WTC11 (cell line): Measurements from ENCODE around the gene MAGI3. TPM values are rescaled to one million over a fixed set of nuclear protein-coding genes. Genes with fewer than 3 reads are reported as not detected.

Experiments
- ATAC-seq: fragments of 200-7000 bp; cut with Tn5 transposase; 2 replicates; pipeline ENCODE4 v1.10.0; 2021; ENCODE audit warnings: mild to moderate bottlenecking, moderate library complexity
- CTCF ChIA-PET: fragments of 300-600 bp; sonication (Branson Sonifier 250); formaldehyde crosslinking; loops from one replicate; lab custom pipeline; 2021; ENCODE audit warnings: antibody characterized with exemption; lab: Charles Lee
- POLR2A ChIA-PET: fragments of 350-600 bp; sonication (Branson Sonifier 250); formaldehyde crosslinking; loops from one replicate; lab custom pipeline; 2021; ENCODE audit warnings: antibody characterized with exemption; lab: Charles Lee
- DNase-seq: peaks from one replicate; pipeline ENCODE4 v3.0.0; 2021; ENCODE audit warnings: low spot score
- H3K27ac Mint-ChIP-seq: 2 replicates; pipeline ENCODE4 v1.8.0; 2021; ENCODE audit warnings: mixed read lengths
- H3K27me3 Mint-ChIP-seq: 2 replicates; pipeline ENCODE4 v1.8.0; 2021; ENCODE audit warnings: low read depth, mild to moderate bottlenecking, moderate library complexity, mixed read lengths
- H3K36me3 Mint-ChIP-seq: 2 replicates; pipeline ENCODE4 v1.8.0; 2021; ENCODE audit warnings: mixed read lengths
- H3K4me1 Mint-ChIP-seq: 2 replicates; pipeline ENCODE4 v1.8.0; 2022; ENCODE audit warnings: mixed read lengths
- H3K4me3 Mint-ChIP-seq: 2 replicates; pipeline ENCODE4 v1.8.0; 2021; ENCODE audit warnings: mild to moderate bottlenecking, moderate library complexity, mixed read lengths
- H3K9me3 Mint-ChIP-seq: 2 replicates; pipeline ENCODE4 v1.8.0; 2021; ENCODE audit warnings: mixed read lengths
- CREB1 ChIP-seq: sonication (generic); formaldehyde crosslinking; IDR thresholded peaks from 2 replicates; pipeline ENCODE4 v1.8.0; 2023; ENCODE audit warnings: mild to moderate bottlenecking, missing genetic modification reagents
- GRHL2 ChIP-seq: fragments of 250-450 bp; sonication (Bioruptor Pico); IDR thresholded peaks from 2 replicates; pipeline ENCODE4 v1.8.0; 2022; ENCODE audit warnings: mild to moderate bottlenecking, moderate library complexity; ENCODE audit not compliant: insufficient replicate concordance, severe bottlenecking
- HMGA2 ChIP-seq: fragments of 250-450 bp; sonication (Bioruptor Pico); IDR thresholded peaks from 2 replicates; pipeline ENCODE4 v1.4.0; 2021; ENCODE audit warnings: mild to moderate bottlenecking, moderate library complexity
- JUN ChIP-seq: sonication (generic); formaldehyde crosslinking; IDR thresholded peaks from 2 replicates; pipeline ENCODE4 v1.8.0; 2023; ENCODE audit warnings: mild to moderate bottlenecking, missing genetic modification reagents
- NR3C1 ChIP-seq: sonication (generic); formaldehyde crosslinking; conservative IDR thresholded peaks from 2 replicates; pipeline ENCODE4 v1.8.1; 2023; ENCODE audit warnings: low read depth, mild to moderate bottlenecking, missing genetic modification reagents
- SMAD3 ChIP-seq: sonication (generic); formaldehyde crosslinking; IDR thresholded peaks from 2 replicates; pipeline ENCODE4 v1.8.0; 2022; ENCODE audit warnings: missing genetic modification reagents, mild to moderate bottlenecking, borderline replicate concordance
- SOX15 ChIP-seq: fragments of 250-450 bp; sonication (Bioruptor Pico); IDR thresholded peaks from 2 replicates; pipeline ENCODE4 v1.9.0; 2021; ENCODE audit warnings: mild to moderate bottlenecking
- TEAD1 ChIP-seq: sonication (generic); formaldehyde crosslinking; IDR thresholded peaks from 2 replicates; pipeline ENCODE4 v1.8.0; 2022; ENCODE audit warnings: mild to moderate bottlenecking, missing genetic modification reagents
- ZNF263 ChIP-seq: sonication (generic); formaldehyde crosslinking; IDR thresholded peaks from 2 replicates; pipeline ENCODE4 v1.8.1; 2022; ENCODE audit warnings: low read depth, mild to moderate bottlenecking, moderate library complexity, missing genetic modification reagents
- ZNF317 ChIP-seq: sonication (generic); formaldehyde crosslinking; IDR thresholded peaks from 2 replicates; pipeline ENCODE4 v1.8.1; 2023; ENCODE audit warnings: low read depth, mild to moderate bottlenecking, moderate library complexity, missing genetic modification reagents, borderline replicate concordance
- total RNA-seq: library from RNA; stranded (reverse); gene quantifications from 3 replicates; pipeline ENCODE4 v1.2.3, GENCODE V29; 2021
- TF ChIP-seq, protein P1 (sequence below): sonication (generic); formaldehyde crosslinking; IDR thresholded peaks from 2 replicates; pipeline ENCODE4 v1.8.1; 2022; ENCODE audit warnings: mild to moderate bottlenecking, missing genetic modification reagents, moderate library complexity, borderline replicate concordance
- TF ChIP-seq, protein P2 (sequence below): fragments of 250-450 bp; sonication (Bioruptor Pico); IDR thresholded peaks from 2 replicates; pipeline ENCODE4 v1.9.0; 2021; ENCODE audit warnings: moderate library complexity, mild to moderate bottlenecking, inconsistent platforms, borderline replicate concordance
- TF ChIP-seq, protein P3 (sequence below): fragments of 250-450 bp; sonication (Bioruptor Pico); IDR thresholded peaks from 2 replicates; pipeline ENCODE4 v1.8.0; 2021; ENCODE audit warnings: mild to moderate bottlenecking
- TF ChIP-seq, protein P4 (sequence below): sonication (generic); formaldehyde crosslinking; IDR thresholded peaks from 2 replicates; pipeline ENCODE4 v1.8.1; 2023; ENCODE audit warnings: mild to moderate bottlenecking, missing genetic modification reagents
- TF ChIP-seq, protein P5 (sequence below): sonication (generic); formaldehyde crosslinking; IDR thresholded peaks from 2 replicates; pipeline ENCODE4 v1.8.0; 2022; ENCODE audit warnings: missing genetic modification reagents

Gene MAGI3
- total RNA-seq, 1 experiment from 2014 or later: 9.7 TPM

DNA sequence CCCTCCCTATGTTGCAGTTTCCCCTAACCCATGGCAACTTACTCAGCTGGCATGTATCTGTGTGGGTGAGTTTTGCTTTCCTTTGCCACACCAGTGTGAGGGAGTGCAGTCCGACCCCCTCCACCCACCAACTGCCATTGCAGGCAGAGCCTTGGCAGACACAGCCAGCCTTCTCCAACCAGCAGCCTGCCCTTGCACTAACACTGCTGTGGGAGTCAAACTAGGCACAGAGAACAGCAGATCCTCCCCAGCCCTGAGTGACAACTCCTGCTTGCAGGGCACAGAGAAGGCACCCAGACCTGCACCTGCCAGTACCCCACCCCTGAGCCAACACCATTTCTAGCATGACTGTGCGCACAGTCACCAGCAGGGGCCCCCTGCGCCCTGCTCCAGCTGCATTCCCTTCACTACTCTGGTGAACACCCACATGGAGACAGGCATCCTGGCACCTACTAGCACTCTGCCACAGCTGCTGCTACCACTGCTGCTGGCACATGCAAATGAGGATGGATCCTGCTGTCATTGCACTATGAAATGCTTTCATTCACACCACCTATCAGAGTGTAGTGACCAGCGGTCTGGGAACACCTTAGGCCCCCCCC is 98.4 kb downstream of the MAGI3 start:
- peak; percentile 100 for ATAC-seq

DNA sequence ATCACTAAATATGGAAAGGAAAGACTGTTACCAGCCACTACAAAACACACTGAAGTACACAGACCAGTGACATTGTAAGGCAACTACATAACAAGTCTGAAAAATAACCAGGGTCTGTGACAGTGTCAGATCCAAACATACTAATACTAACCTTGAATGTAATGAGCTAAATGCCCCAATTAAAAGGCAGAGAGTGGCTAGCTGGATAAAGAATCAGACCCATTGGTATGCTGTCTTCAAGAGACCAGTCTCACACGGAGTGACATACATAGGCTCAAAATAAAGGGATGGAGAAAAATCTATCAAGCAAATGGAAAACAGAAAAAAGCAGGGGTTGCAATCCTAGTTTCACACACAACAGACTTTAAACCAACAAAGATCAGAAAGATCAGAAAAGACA is 100.1 kb downstream of the MAGI3 start:
- Mint-ChIP-seq H3K36me3 (peaks cover 30% of the 10 kb centered on the region), H3K27ac (no peak overlapping the region), H3K4me1 (peaks cover 9% of the 10 kb centered on the region), H3K27me3 (no peaks in the 10 kb centered on the region; the same call in 1 of the 2 replicates), H3K4me3 (no peak overlapping the region), H3K9me3 (peaks cover 63% of the 10 kb centered on the region)
- ATAC-seq: no peak
- ChIA-PET CTCF (no interaction called here), POLR2A (no interaction called here)
- TF ChIP-seq JUN (CRISPR knock-in tag): no peak
- no peak for DNase-seq

More for the DNA sequence above, 98.4 kb downstream of the MAGI3 start:
- DNase-seq: peak; percentile 67
- peaks cover 64% of the 10 kb centered on the region for H3K9me3 Mint-ChIP-seq
- ChIA-PET CTCF (interaction anchor here (0.7 to 1.2 kb wide), 3 partner anchors 16 to 49 kb away, joined by 3 read pairs; no protein-coding TSS in a partner anchor), POLR2A (no interaction called here)
- H3K27ac Mint-ChIP-seq: no peak overlapping the region
- no peaks in the 10 kb centered on the region; the same call in 1 of the 2 replicates for H3K27me3 Mint-ChIP-seq
- TF ChIP-seq NR3C1 (CRISPR knock-in tag) (no peak), ZNF317 (no peak), TEAD1 (CRISPR knock-in tag) (no peak), CREB1 (CRISPR knock-in tag) (no peak), ZNF263 (CRISPR knock-in tag) (no peak)
- TF ChIP-seq, protein P1, sequence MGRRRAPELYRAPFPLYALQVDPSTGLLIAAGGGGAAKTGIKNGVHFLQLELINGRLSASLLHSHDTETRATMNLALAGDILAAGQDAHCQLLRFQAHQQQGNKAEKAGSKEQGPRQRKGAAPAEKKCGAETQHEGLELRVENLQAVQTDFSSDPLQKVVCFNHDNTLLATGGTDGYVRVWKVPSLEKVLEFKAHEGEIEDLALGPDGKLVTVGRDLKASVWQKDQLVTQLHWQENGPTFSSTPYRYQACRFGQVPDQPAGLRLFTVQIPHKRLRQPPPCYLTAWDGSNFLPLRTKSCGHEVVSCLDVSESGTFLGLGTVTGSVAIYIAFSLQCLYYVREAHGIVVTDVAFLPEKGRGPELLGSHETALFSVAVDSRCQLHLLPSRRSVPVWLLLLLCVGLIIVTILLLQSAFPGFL (CRISPR knock-in tag): no peak
- TF ChIP-seq, protein P2, sequence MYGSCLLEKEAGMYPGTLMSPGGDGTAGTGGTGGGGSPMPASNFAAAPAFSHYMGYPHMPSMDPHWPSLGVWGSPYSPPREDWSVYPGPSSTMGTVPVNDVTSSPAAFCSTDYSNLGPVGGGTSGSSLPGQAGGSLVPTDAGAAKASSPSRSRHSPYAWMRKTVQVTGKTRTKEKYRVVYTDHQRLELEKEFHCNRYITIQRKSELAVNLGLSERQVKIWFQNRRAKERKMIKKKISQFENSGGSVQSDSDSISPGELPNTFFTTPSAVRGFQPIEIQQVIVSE: no peak
- TF ChIP-seq, protein P3, sequence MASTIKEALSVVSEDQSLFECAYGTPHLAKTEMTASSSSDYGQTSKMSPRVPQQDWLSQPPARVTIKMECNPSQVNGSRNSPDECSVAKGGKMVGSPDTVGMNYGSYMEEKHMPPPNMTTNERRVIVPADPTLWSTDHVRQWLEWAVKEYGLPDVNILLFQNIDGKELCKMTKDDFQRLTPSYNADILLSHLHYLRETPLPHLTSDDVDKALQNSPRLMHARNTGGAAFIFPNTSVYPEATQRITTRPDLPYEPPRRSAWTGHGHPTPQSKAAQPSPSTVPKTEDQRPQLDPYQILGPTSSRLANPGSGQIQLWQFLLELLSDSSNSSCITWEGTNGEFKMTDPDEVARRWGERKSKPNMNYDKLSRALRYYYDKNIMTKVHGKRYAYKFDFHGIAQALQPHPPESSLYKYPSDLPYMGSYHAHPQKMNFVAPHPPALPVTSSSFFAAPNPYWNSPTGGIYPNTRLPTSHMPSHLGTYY (CRISPR knock-in tag): no peak
- no peak overlapping the region for H3K4me3 Mint-ChIP-seq
- no peaks in the 10 kb centered on the region for H3K4me1 Mint-ChIP-seq
- H3K36me3 Mint-ChIP-seq: peaks cover 31% of the 10 kb centered on the region

DNA sequence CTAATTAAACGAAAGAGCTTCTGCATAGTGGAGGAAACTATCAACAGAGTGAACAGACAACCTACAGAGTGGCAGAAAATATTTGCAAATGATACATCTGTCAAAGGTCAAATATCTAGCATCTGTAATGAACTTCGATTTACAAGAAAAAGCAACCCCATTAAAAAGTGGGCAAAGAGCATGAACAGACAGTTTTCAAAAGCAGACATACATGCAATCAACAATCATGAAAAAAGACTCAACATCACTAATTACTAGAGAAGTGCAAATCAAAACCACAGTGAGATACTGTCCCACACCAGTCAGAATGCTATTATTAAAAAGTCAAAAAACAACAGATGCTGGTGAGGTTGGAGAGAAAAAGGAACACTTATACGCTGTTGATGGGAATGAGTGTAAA is 103.2 kb downstream of the MAGI3 start:
- Mint-ChIP-seq H3K4me3 (no peak overlapping the region), H3K27me3 (no peaks in the 10 kb centered on the region; the same call in 1 of the 2 replicates), H3K27ac (no peak overlapping the region), H3K9me3 (peaks cover 53% of the 10 kb centered on the region), H3K4me1 (peaks cover 10% of the 10 kb centered on the region), H3K36me3 (peaks cover 27% of the 10 kb centered on the region)
- CTCF ChIA-PET: no interaction called here
- no peak for DNase-seq
- no peak for ATAC-seq
- POLR2A ChIA-PET: no interaction called here
- TF ChIP-seq ZNF317 (no peak), NR3C1 (CRISPR knock-in tag) (no peak)
- TF ChIP-seq, protein P4, sequence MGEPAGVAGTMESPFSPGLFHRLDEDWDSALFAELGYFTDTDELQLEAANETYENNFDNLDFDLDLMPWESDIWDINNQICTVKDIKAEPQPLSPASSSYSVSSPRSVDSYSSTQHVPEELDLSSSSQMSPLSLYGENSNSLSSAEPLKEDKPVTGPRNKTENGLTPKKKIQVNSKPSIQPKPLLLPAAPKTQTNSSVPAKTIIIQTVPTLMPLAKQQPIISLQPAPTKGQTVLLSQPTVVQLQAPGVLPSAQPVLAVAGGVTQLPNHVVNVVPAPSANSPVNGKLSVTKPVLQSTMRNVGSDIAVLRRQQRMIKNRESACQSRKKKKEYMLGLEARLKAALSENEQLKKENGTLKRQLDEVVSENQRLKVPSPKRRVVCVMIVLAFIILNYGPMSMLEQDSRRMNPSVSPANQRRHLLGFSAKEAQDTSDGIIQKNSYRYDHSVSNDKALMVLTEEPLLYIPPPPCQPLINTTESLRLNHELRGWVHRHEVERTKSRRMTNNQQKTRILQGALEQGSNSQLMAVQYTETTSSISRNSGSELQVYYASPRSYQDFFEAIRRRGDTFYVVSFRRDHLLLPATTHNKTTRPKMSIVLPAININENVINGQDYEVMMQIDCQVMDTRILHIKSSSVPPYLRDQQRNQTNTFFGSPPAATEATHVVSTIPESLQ (CRISPR knock-in tag): no peak

DNA sequence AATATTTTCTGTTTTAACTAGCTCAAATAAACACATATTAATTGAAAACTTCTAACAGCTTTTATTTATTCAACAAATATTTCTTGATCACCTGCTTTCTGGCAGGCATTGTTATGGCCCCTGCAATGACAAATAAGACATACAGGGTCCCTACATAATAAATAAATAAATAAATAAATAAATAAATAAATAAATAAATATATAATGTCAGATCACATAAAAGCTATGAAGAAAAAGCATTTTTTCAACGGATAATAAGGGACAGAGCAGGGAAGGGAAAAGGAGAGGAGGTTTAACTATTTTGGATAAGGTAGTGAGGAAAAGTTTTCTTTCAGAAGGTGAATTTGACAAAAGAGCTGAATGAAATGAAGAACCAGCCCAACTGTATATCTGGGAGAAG is 115.0 kb downstream of the MAGI3 start:
- CTCF ChIA-PET: no interaction called here
- POLR2A ChIA-PET: no interaction called here
- ATAC-seq (no peak), DNase-seq (no peak)
- H3K4me1 Mint-ChIP-seq: peaks cover 16% of the 10 kb centered on the region
- peaks cover under 1% of the 10 kb centered on the region; the same call in 1 of the 2 replicates for H3K36me3 Mint-ChIP-seq
- no peaks in the 10 kb centered on the region for H3K27me3 Mint-ChIP-seq
- H3K9me3 Mint-ChIP-seq: peaks cover 2% of the 10 kb centered on the region
- H3K27ac Mint-ChIP-seq: no peak overlapping the region
- no peak overlapping the region for H3K4me3 Mint-ChIP-seq
- TF ChIP-seq SMAD3 (CRISPR knock-in tag) (no peak), GRHL2 (CRISPR knock-in tag) (no peak), SOX15 (no peak), HMGA2 (CRISPR knock-in tag) (no peak)
- TF ChIP-seq, protein P5, sequence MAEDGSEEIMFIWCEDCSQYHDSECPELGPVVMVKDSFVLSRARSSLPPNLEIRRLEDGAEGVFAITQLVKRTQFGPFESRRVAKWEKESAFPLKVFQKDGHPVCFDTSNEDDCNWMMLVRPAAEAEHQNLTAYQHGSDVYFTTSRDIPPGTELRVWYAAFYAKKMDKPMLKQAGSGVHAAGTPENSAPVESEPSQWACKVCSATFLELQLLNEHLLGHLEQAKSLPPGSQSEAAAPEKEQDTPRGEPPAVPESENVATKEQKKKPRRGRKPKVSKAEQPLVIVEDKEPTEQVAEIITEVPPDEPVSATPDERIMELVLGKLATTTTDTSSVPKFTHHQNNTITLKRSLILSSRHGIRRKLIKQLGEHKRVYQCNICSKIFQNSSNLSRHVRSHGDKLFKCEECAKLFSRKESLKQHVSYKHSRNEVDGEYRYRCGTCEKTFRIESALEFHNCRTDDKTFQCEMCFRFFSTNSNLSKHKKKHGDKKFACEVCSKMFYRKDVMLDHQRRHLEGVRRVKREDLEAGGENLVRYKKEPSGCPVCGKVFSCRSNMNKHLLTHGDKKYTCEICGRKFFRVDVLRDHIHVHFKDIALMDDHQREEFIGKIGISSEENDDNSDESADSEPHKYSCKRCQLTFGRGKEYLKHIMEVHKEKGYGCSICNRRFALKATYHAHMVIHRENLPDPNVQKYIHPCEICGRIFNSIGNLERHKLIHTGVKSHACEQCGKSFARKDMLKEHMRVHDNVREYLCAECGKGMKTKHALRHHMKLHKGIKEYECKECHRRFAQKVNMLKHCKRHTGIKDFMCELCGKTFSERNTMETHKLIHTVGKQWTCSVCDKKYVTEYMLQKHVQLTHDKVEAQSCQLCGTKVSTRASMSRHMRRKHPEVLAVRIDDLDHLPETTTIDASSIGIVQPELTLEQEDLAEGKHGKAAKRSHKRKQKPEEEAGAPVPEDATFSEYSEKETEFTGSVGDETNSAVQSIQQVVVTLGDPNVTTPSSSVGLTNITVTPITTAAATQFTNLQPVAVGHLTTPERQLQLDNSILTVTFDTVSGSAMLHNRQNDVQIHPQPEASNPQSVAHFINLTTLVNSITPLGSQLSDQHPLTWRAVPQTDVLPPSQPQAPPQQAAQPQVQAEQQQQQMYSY (CRISPR knock-in tag): no peak
- TF ChIP-seq, protein P3 (CRISPR knock-in tag): no peak
